Muscle layer of duodenum (tissue), 2 donors: ENCODE measurements around the gene MEP1B.
"Not testable (repeated sequence)": the region's sequence is repeated elsewhere in the genome, so short reads cannot be mapped to it uniquely, and the experiment has no call there.

Experiments used
- H3K27ac ChIP-seq: one replicate; pipeline ENCODE4 v1.7.0; 2013; ENCODE audit warnings: mild to moderate bottlenecking, low read length
- H3K27me3 ChIP-seq: one replicate; pipeline ENCODE4 v1.7.0; 2013; ENCODE audit warnings: low read depth, mild to moderate bottlenecking, control low read depth, low read length
- H3K36me3 ChIP-seq, 2 donors: one replicate each; pipeline ENCODE4 v1.7.0; 2013; ENCODE audit warnings: low read length in 2 of 2, control low read depth in 1 of 2, mild to moderate bottlenecking in 1 of 2; ENCODE audit not compliant: insufficient read depth in 2 of 2, control insufficient read depth in 1 of 2
- H3K4me1 ChIP-seq, 2 donors: one replicate each; pipeline ENCODE4 v1.7.0; 2013; ENCODE audit warnings: low read length in 2 of 2, mild to moderate bottlenecking in 2 of 2, control low read depth in 1 of 2, moderate library complexity in 1 of 2; ENCODE audit not compliant: insufficient read depth in 2 of 2, control insufficient read depth in 1 of 2
- H3K4me3 ChIP-seq, 2 donors: one replicate each; pipeline ENCODE4 v1.7.0; 2013; ENCODE audit warnings: low read length in 2 of 2, low read depth in 1 of 2, mild to moderate bottlenecking in 1 of 2
- H3K9me3 ChIP-seq, 2 donors: one replicate each; pipeline ENCODE4 v1.7.0; 2013; ENCODE audit warnings: low read length in 2 of 2, control low read depth in 1 of 2, mild to moderate bottlenecking in 1 of 2; ENCODE audit not compliant: control insufficient read depth in 1 of 2
- donor health status: healthy.

Gene MEP1B

GRCh38 chr18:32213693-32214092, 23.9 kb downstream of the MEP1B start:
- Histone ChIP-seq H3K4me1 (no peaks in the 10 kb centered on the region), H3K9me3 (no peaks in the 10 kb centered on the region), H3K27me3 (no peaks in the 10 kb centered on the region), H3K4me3 (no peak overlapping the region), H3K36me3 (no peaks in the 10 kb centered on the region), H3K27ac (no peak overlapping the region)

- no peak overlapping the region for H3K4me3 ChIP-seq
- H3K4me1 ChIP-seq: no peaks in the 10 kb centered on the region
- no peaks in the 10 kb centered on the region for H3K36me3 ChIP-seq
- H3K9me3 ChIP-seq: no peaks in the 10 kb centered on the region
- H3K27me3 ChIP-seq: no peaks in the 10 kb centered on the region
- no peak overlapping the region for H3K27ac ChIP-seq
Measured at GRCh38 chr18:32216390-32216789, 26.6 kb downstream of the MEP1B start.

GRCh38 chr18:32219431-32220018, 29.7 kb downstream of the MEP1B start:
- no peaks in the 10 kb centered on the region for H3K9me3 ChIP-seq
- H3K27ac ChIP-seq: no peak overlapping the region
- H3K36me3 ChIP-seq: no peaks in the 10 kb centered on the region
- no peaks in the 10 kb centered on the region for H3K4me1 ChIP-seq
- H3K4me3 ChIP-seq: no peak overlapping the region
- H3K27me3 ChIP-seq: no peaks in the 10 kb centered on the region

GRCh38 chr18:32233348-32233747, 43.5 kb downstream of the MEP1B start:
- not testable (repeated sequence) for H3K27ac ChIP-seq, H3K4me3 ChIP-seq

GRCh38 chr18:32237049-32237448, 47.2 kb downstream of the MEP1B start:
- Histone ChIP-seq H3K4me3 (no peak overlapping the region), H3K27ac (no peak overlapping the region), H3K9me3 (no peaks in the 10 kb centered on the region), H3K36me3 (no peaks in the 10 kb centered on the region), H3K27me3 (no peaks in the 10 kb centered on the region), H3K4me1 (no peaks in the 10 kb centered on the region)

More at GRCh38 chr18:32233348-32233747, 43.5 kb downstream of the MEP1B start:
- not testable (repeated sequence) for H3K4me1 ChIP-seq, H3K27me3 ChIP-seq, H3K9me3 ChIP-seq, H3K36me3 ChIP-seq

GRCh38 chr18:32238635-32239268, 48.9 kb downstream of the MEP1B start:
- Histone ChIP-seq H3K4me3 (no peak overlapping the region), H3K27ac (no peak overlapping the region), H3K9me3 (no peaks in the 10 kb centered on the region), H3K27me3 (no peaks in the 10 kb centered on the region), H3K36me3 (no peaks in the 10 kb centered on the region), H3K4me1 (no peaks in the 10 kb centered on the region)

- H3K4me1 ChIP-seq: no peaks in the 10 kb centered on the region
- no peaks in the 10 kb centered on the region for H3K27me3 ChIP-seq
Measured at GRCh38 chr18:32242395-32242794, 52.6 kb downstream of the MEP1B start.

GRCh38 chr18:32243358-32243757, 53.5 kb downstream of the MEP1B start:
- no peaks in the 10 kb centered on the region for H3K9me3 ChIP-seq
- no peaks in the 10 kb centered on the region for H3K27me3 ChIP-seq
- H3K4me3 ChIP-seq: no peak overlapping the region

More at GRCh38 chr18:32242395-32242794, 52.6 kb downstream of the MEP1B start:
- no peak overlapping the region for H3K27ac ChIP-seq
- no peaks in the 10 kb centered on the region for H3K36me3 ChIP-seq
- H3K9me3 ChIP-seq: no peaks in the 10 kb centered on the region
- no peak overlapping the region for H3K4me3 ChIP-seq

GRCh38 chr18:32244881-32245280, 55.0 kb downstream of the MEP1B start:
- Histone ChIP-seq H3K4me1 (no peaks in the 10 kb centered on the region), H3K9me3 (no peaks in the 10 kb centered on the region), H3K27me3 (no peaks in the 10 kb centered on the region), H3K36me3 (no peaks in the 10 kb centered on the region), H3K27ac (no peak overlapping the region), H3K4me3 (no peak overlapping the region)

More at GRCh38 chr18:32243358-32243757, 53.5 kb downstream of the MEP1B start:
- H3K36me3 ChIP-seq: no peaks in the 10 kb centered on the region
- H3K4me1 ChIP-seq: no peaks in the 10 kb centered on the region
- no peak overlapping the region for H3K27ac ChIP-seq

GRCh38 chr18:32249147-32249929, 59.5 kb downstream of the MEP1B start:
- H3K36me3 ChIP-seq: no peaks in the 10 kb centered on the region
- no peak overlapping the region for H3K27ac ChIP-seq
- no peaks in the 10 kb centered on the region for H3K4me1 ChIP-seq
- H3K27me3 ChIP-seq: no peaks in the 10 kb centered on the region
- no peak overlapping the region for H3K4me3 ChIP-seq
- no peaks in the 10 kb centered on the region for H3K9me3 ChIP-seq

- Histone ChIP-seq H3K4me1 (no peaks in the 10 kb centered on the region), H3K9me3 (no peaks in the 10 kb centered on the region), H3K4me3 (no peak overlapping the region), H3K27me3 (no peaks in the 10 kb centered on the region), H3K27ac (no peak overlapping the region), H3K36me3 (no peaks in the 10 kb centered on the region)
Measured at GRCh38 chr18:32251466-32251865, 61.6 kb downstream of the MEP1B start.
